Adrenal gland (tissue), 12 donors: ENCODE measurements around the gene S1PR2. TPM values are rescaled to one million over a fixed set of nuclear protein-coding genes. Genes with fewer than 3 reads are reported as not detected.

Experiments used
- DNase-seq, 7 donors: peaks; one replicate each; pipeline ENCODE4 v3.0.0-alpha.2; 2019 to 2020
- H3K27ac ChIP-seq, 5 donors: fragments of 200-600 bp; sonication (generic) in 4 of 5; 1 replicate in 3 of 5; 2 replicates in 2 of 5; pipeline versions ENCODE4 v1.5.1 to v1.8.0; 2016 to 2020; ENCODE audit warnings: mild to moderate bottlenecking in 1 of 5
- H3K27me3 ChIP-seq: fragments of 200-600 bp; 2 replicates; pipeline ENCODE4 v1.8.0; 2021
- H3K36me3 ChIP-seq, 2 donors: fragments of 200-600 bp; replicated peaks in 1 of 2; 1 replicate in 1 of 2; 2 replicates in 1 of 2; pipeline versions ENCODE4 v1.5.1 to v1.8.0; 2018 to 2022
- H3K4me1 ChIP-seq, 2 donors: fragments of 200-600 bp; replicated peaks in 1 of 2; 1 replicate in 1 of 2; 2 replicates in 1 of 2; pipeline versions ENCODE4 v1.5.1 to v1.8.0; 2018 to 2021
- H3K4me3 ChIP-seq, 4 donors: fragments of 200-600 bp; sonication (generic) in 3 of 4; one replicate each; pipeline ENCODE4 v1.5.1; 2016 to 2018
- H3K9me3 ChIP-seq, 3 donors: fragments of 200-600 bp; sonication (generic) in 1 of 3; replicated peaks in 1 of 3; 1 replicate in 2 of 3; 2 replicates in 1 of 3; pipeline versions ENCODE4 v1.5.1 to v1.8.0; 2016 to 2021
- CTCF ChIP-seq, 6 experiments: fragments of 450-650 bp in 4 of 6; fragments of 200-600 bp in 2 of 6; sonication (generic) in 1 of 6; IDR thresholded peaks; 1 replicate in 5 of 6; 2 replicates in 1 of 6; pipeline versions ENCODE4 v1.5.1 to v1.8.0; 2016 to 2021; ENCODE audit warnings: antibody characterized with exemption in 6 of 6, mild to moderate bottlenecking in 2 of 6, moderate library complexity in 1 of 6
- POLR2A ChIP-seq, 2 donors: fragments of 450-650 bp; IDR thresholded peaks; one replicate each; pipeline ENCODE4 v1.6.1; 2017; ENCODE audit warnings: antibody characterized with exemption in 2 of 2, mild to moderate bottlenecking in 2 of 2, moderate library complexity in 1 of 2
- WGBS, 4 donors: extraction: QIAGEN DNeasy Blood & Tissue Kit in 2 of 4; methylation state at CpG; one replicate each; pipeline versions ENCODE4 v1.1.5 to v1.1.7; 2013 to 2017; 5-methylcytosine and 5-hydroxymethylcytosine counted together
- intact Hi-C, 2 donors: fragments of 100-400 bp; cut with DNase I; formaldehyde crosslinking; loops; one replicate each; pipeline versions ENCODE4 v1.14.1 to v1.15.0; 2022 to 2023
- polyA plus RNA-seq, 3 donors: library from polyadenylated mRNA; stranded (reverse); fragments of 200-250 nt in 2 of 3; fragments of 350-450 nt in 1 of 3; fragmentation: Illumina TruSeq in 1 of 3; extraction: RNeasy Lipid Tissue Mini Kit (QIAGEN cat#74804) in 1 of 3; gene quantifications; one replicate each; pipeline ENCODE4 v1.2.3, GENCODE V29; 2013 to 2014
- total RNA-seq, 9 donors: library from RNA; depleted of rRNA in 4 of 9; stranded (reverse); fragments of >200 nt in 4 of 9; fragments of 120-200 nt in 1 of 9; fragmentation: NEBNext Ultra II Directional in 1 of 9; extraction: Animal tissue kit (Norgen Biotek cat#: 25700) in 1 of 9; gene quantifications; one replicate each; pipeline versions ENCODE4 v1.1.0 to v1.2.4, GENCODE V29; 2013 to 2023
- donor health status: healthy with polysubstance abuse.
- donor health status: Bipolar disorder and iron deficiency.
- donor health status: DM: yes; HTN: yes; CAD: no.
- donor health status: DM: no; HTN: no; CAD: no.
- donor health status: DM: no; HTN: no; CAD: no.
- donor health status: DM: yes; HTN: yes; CAD: no.

The S1PR2 gene
- total and polyA plus RNA-seq, 12 donors: 1.6 to 9.5 (median 5.0) TPM

GRCh38 chr19:10207026-10207425 is 24.1 kb downstream of the S1PR2 start:
- H3K36me3 ChIP-seq: no peaks in the 10 kb centered on the region
- TF ChIP-seq POLR2A (IDR thresholded peaks at IDR 0.05) (no peak), CTCF (IDR thresholded peaks at IDR 0.05) (no peak)
- no peak overlapping the region for H3K4me3 ChIP-seq
- no peak overlapping the region for H3K27ac ChIP-seq
- no peaks in the 10 kb centered on the region for H3K4me1 ChIP-seq
- WGBS, 4 donors: 95 to 100% (median 98%) methylated on average over 1 of the region's 1 CpG
- intact Hi-C loops: no loop called here
- H3K9me3 ChIP-seq: no peaks in the 10 kb centered on the region
- no peaks in the 10 kb centered on the region for H3K27me3 ChIP-seq
- no peak for DNase-seq

GRCh38 chr19:10206226-10206885 is 24.8 kb downstream of the S1PR2 start:
- intact Hi-C loops: no loop called here
- DNase-seq: peak; percentile 61 to 86 (median 79)
- 56 to 67% (median 63%) methylated on average over 6 to 10 of the region's 10 CpGs for WGBS, 4 donors

GRCh38 chr19:10205636-10206035 is 25.5 kb downstream of the S1PR2 start:
- H3K9me3 ChIP-seq: no peaks in the 10 kb centered on the region
- no peaks in the 10 kb centered on the region for H3K27me3 ChIP-seq
- intact Hi-C loops: no loop called here
- no peaks in the 10 kb centered on the region for H3K36me3 ChIP-seq
- H3K4me3 ChIP-seq: no peak overlapping the region
- 77 to 81% (median 79%) methylated on average over 4 of the region's 4 CpGs for WGBS, 4 donors
- no peak overlapping the region for H3K27ac ChIP-seq
- no peaks in the 10 kb centered on the region for H3K4me1 ChIP-seq
- DNase-seq: no peak
- TF ChIP-seq POLR2A (IDR thresholded peaks at IDR 0.05): no peak
- no peak for TF ChIP-seq CTCF (IDR thresholded peaks at IDR 0.05)

More at GRCh38 chr19:10206226-10206885, 24.8 kb downstream of the S1PR2 start:
- Histone ChIP-seq H3K4me3 (no peak overlapping the region), H3K4me1 (no peaks in the 10 kb centered on the region), H3K9me3 (no peaks in the 10 kb centered on the region), H3K36me3 (no peaks in the 10 kb centered on the region), H3K27ac (peak overlapping the region in 1 of 5 donors; percentile 3), H3K27me3 (no peaks in the 10 kb centered on the region)
- TF ChIP-seq POLR2A (IDR thresholded peaks at IDR 0.05) (no peak), CTCF (IDR thresholded peaks at IDR 0.05) (no peak)

- Histone ChIP-seq H3K36me3 (no peaks in the 10 kb centered on the region), H3K9me3 (no peaks in the 10 kb centered on the region), H3K4me3 (no peak overlapping the region), H3K27me3 (no peaks in the 10 kb centered on the region), H3K27ac (no peak overlapping the region), H3K4me1 (no peaks in the 10 kb centered on the region)
- WGBS, 4 donors: 81 to 95% (median 92%) methylated on average over 3 of the region's 3 CpGs
- no peak for DNase-seq
- intact Hi-C loops: no loop called here
- TF ChIP-seq POLR2A (IDR thresholded peaks at IDR 0.05) (no peak), CTCF (IDR thresholded peaks at IDR 0.05) (no peak)
Observed at GRCh38 chr19:10203686-10204085, 27.4 kb downstream of the S1PR2 start.
